GDM1 (cell line): ENCODE measurements around the gene SERPINI1.

Source experiments
- DNase-seq: peaks from one replicate; lab custom pipeline; 2025; lab: John Stamatoyannopoulos, UW

The SERPINI1 gene

GRCh38 chr3:167851749-167852148, 116.2 kb downstream of the SERPINI1 start:
- DNase-seq: no peak

- DNase-seq: no peak
Observed at GRCh38 chr3:167852216-167852615, 116.7 kb downstream of the SERPINI1 start.

GRCh38 chr3:167854063-167854462, 118.5 kb downstream of the SERPINI1 start:
- DNase-seq: no peak

- DNase-seq: no peak
Observed at GRCh38 chr3:167854846-167855245, 119.3 kb downstream of the SERPINI1 start.

GRCh38 chr3:167855306-167855705, 119.8 kb downstream of the SERPINI1 start:
- DNase-seq: no peak

- DNase-seq: no peak
Observed at GRCh38 chr3:167858865-167859264, 123.3 kb downstream of the SERPINI1 start.

GRCh38 chr3:167859610-167860009, 124.1 kb downstream of the SERPINI1 start:
- DNase-seq: no peak

GRCh38 chr3:167861649-167862048, 126.1 kb downstream of the SERPINI1 start:
- no peak for DNase-seq

- no peak for DNase-seq
Observed at GRCh38 chr3:167862104-167862730, 126.7 kb downstream of the SERPINI1 start.

GRCh38 chr3:167863811-167864551, 128.5 kb downstream of the SERPINI1 start:
- DNase-seq: no peak

GRCh38 chr3:167864552-167864874, 129.0 kb downstream of the SERPINI1 start:
- no peak for DNase-seq

GRCh38 chr3:167866331-167866730, 130.8 kb downstream of the SERPINI1 start:
- no peak for DNase-seq

GRCh38 chr3:167867981-167868380, 132.5 kb downstream of the SERPINI1 start:
- DNase-seq: no peak

- no peak for DNase-seq
Observed at GRCh38 chr3:167870181-167870580, 134.7 kb downstream of the SERPINI1 start.

- no peak for DNase-seq
Observed at GRCh38 chr3:167870759-167871158, 135.2 kb downstream of the SERPINI1 start.

- DNase-seq: no peak
Observed at GRCh38 chr3:167872032-167872431, 136.5 kb downstream of the SERPINI1 start.

- DNase-seq: no peak
Observed at GRCh38 chr3:167872941-167873340, 137.4 kb downstream of the SERPINI1 start.

GRCh38 chr3:167874671-167875372, 139.3 kb downstream of the SERPINI1 start:
- DNase-seq: no peak
